ENCODE data around the gene RCOR1. TPM values are rescaled to one million over a fixed set of nuclear protein-coding genes. Genes with fewer than 3 reads are reported as not detected.

RCOR1 gene
- total RNA-seq, 1 donor from 2014 or later = 4.7 TPM

DNA sequence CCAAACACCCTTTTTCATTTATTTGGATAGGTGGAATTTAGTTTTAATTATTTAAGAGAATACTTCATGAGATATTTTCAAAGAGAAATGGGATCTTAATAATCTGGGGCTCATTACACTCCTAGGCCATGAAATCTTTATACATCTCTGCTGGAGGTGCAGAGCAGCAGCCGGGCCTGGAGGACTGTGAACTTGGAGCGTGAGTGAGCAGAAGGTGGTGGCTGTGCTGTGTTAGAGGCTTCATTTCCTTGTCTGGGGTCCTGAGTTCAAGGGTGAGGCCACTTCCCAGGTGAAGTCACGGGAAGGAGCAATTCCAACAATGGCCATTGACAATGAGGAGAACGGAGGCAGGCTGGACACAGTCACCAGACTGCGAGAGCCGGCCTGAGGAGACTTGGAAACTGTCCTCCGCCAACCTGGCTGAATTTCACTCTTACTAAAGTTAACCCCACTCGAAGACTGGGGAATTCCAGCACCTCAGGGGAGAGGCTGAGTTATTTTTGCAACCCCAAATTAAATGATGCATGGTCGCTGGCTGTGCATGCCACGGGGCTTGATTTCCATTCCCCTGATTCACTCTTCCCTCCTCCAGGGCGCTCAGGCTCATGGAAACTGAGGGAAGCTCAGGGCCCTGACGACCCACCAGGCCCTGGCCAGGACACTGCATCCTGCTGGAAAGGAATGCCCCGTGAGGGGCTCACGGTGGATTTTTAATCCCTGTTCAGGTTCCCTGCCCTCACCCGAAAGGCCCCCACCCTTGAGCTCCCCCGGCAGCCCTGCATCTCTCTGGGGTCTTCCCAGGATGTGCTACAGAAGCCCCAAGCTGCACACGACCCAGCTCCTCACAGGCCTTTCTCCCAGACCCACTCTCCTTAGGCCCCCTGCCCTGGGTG lies 162.2 kb downstream of the RCOR1 start:
- Histone ChIP-seq H3K27me3 (no peaks in the 10 kb centered on the region), H3K36me3 (no peaks in the 10 kb centered on the region), H3K9me3 (no peaks in the 10 kb centered on the region), H3K27ac (no peak overlapping the region), H3K4me1 (no peaks in the 10 kb centered on the region), H3K4me3 (no peak overlapping the region)
- intact Hi-C loops (cut with DNase I) = no loop called here
- DNase-seq (ENCODE audit: low spot score in 2 of 2) = no peak
- TF ChIP-seq, protein P1, sequence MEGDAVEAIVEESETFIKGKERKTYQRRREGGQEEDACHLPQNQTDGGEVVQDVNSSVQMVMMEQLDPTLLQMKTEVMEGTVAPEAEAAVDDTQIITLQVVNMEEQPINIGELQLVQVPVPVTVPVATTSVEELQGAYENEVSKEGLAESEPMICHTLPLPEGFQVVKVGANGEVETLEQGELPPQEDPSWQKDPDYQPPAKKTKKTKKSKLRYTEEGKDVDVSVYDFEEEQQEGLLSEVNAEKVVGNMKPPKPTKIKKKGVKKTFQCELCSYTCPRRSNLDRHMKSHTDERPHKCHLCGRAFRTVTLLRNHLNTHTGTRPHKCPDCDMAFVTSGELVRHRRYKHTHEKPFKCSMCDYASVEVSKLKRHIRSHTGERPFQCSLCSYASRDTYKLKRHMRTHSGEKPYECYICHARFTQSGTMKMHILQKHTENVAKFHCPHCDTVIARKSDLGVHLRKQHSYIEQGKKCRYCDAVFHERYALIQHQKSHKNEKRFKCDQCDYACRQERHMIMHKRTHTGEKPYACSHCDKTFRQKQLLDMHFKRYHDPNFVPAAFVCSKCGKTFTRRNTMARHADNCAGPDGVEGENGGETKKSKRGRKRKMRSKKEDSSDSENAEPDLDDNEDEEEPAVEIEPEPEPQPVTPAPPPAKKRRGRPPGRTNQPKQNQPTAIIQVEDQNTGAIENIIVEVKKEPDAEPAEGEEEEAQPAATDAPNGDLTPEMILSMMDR (IDR thresholded peaks at IDR 0.05) = no peak

DNA sequence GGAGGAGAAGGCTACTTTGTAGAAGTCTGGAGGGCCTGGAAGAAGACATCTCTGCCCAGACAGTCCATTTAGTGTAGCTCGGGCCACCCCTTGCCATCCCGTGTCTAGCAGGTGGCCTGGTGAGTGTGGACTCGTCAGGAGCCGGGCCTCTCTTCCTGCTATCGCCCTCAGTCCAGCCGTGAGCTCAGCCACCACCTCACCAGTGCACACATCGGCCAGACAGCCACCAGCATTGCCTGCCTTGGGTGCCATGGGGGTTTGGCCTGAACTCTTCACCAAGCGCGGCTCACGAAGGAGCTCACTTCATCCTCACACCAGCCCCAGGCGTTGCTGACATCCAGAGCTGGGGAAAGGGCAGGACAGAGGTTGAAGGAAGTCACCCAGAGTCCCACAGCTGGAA lies 165.2 kb downstream of the RCOR1 start:
- Histone ChIP-seq H3K27ac (no peak overlapping the region), H3K36me3 (no peaks in the 10 kb centered on the region), H3K4me3 (no peak overlapping the region), H3K9me3 (no peaks in the 10 kb centered on the region), H3K27me3 (no peaks in the 10 kb centered on the region), H3K4me1 (no peaks in the 10 kb centered on the region)
- TF ChIP-seq, protein P1 (IDR thresholded peaks at IDR 0.05) = no peak
- intact Hi-C loops (cut with DNase I) = no loop called here
- no peak for DNase-seq (ENCODE audit: low spot score in 2 of 2)

DNA sequence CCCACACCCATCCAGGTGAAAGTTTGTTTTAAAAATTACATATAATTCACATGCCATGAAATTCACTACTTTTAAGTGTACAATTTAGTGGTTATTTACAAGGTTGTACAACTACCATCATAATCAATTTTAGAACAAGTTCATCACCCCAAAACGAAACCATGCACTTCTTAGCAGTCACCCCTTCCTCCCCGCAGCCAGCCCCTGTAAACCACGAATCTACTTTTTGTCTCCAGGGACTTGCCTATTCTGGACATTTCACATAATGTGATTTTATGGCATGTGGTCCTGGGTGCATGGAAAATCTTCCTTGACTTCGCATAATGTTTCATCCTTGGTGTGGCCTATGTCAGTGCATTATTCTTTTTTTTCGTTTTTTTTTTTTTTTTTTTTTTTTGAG lies 165.6 kb downstream of the RCOR1 start:
- intact Hi-C loops (cut with DNase I) = no loop called here
- Histone ChIP-seq H3K36me3 (no peaks in the 10 kb centered on the region), H3K4me3 (no peak overlapping the region), H3K4me1 (no peaks in the 10 kb centered on the region), H3K9me3 (no peaks in the 10 kb centered on the region), H3K27me3 (no peaks in the 10 kb centered on the region), H3K27ac (no peak overlapping the region)
- DNase-seq (ENCODE audit: low spot score in 2 of 2) = no peak
- TF ChIP-seq, protein P1 (IDR thresholded peaks at IDR 0.05) = no peak

DNA sequence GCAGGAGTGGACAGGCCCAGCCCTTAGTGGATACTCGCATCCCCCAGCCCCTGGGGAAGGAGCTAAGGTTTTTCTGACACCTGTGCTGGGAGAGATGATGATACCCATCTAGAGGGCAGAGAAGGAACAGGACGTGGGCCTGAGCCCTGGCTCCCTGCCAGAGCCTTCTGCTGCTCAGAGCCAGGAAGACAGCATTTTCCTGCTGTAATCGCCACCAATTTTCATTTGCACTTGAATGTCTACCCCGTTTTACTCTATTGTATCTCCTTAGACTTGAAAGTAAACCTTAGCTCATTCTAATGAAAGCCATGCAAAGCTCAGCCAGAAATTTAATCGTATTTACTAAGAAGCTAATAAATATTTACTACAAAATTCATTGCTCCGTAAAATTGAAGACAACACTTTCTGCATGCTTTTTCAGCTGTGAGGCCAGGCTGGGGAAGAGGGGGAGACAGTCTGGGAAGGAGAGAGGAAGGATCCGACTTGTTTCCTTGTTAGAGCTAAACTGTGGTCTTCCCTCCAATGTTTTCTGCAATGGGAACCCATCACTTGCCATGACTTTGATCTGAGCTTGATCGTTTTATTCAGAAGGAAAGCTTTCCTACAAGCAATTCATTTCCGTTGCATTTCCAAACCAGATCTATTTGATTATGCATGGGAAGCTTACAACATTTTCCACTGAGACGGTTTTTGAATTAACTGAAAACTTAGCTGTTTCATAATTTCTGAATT lies 167.2 kb downstream of the RCOR1 start:
- Histone ChIP-seq H3K4me3 (no peak overlapping the region), H3K36me3 (no peaks in the 10 kb centered on the region), H3K27ac (no peak overlapping the region), H3K9me3 (no peaks in the 10 kb centered on the region), H3K27me3 (no peaks in the 10 kb centered on the region), H3K4me1 (no peaks in the 10 kb centered on the region)
- no peak for DNase-seq (ENCODE audit: low spot score in 2 of 2)
- TF ChIP-seq, protein P1 (IDR thresholded peaks at IDR 0.05) = no peak
- intact Hi-C loops (cut with DNase I) = no loop called here

DNA sequence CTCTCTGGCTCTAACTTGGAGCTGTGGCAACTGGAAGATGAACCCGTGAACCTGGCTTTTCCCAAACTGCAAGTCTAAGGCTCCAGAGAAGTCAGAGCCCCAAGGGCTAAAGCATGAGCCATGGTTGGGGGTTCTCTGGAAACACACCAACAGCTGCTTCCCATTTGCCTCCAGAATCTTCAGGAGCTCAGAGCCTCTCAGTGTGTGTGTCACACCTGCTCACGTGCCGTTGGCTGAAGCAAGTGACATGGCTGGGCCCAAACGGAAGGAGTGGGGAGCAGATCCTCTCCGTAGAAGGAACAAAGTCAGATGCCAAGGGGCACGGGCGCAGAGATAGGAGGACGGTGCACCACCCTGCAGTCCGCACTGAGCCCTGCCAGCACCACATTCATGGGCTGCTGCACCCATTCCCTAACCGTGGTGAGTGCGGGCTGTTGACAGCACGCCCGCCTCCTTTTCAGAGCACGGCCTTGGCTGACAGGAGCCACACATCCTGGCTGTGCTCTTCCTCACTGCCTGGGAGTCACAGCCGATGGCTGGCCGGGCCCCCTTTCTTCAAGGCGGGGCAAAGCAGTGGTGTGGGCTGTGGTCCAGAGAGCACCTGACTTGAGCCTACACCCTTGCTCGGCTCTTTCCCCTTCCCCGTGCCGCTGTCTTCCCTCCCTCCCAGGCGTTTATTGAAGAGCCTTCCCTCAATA lies 168.2 kb downstream of the RCOR1 start:
- no peaks in the 10 kb centered on the region for H3K4me1 ChIP-seq
- no peak for DNase-seq (ENCODE audit: low spot score in 2 of 2)
- H3K27me3 ChIP-seq = no peaks in the 10 kb centered on the region
- no peaks in the 10 kb centered on the region for H3K36me3 ChIP-seq
- H3K9me3 ChIP-seq = no peaks in the 10 kb centered on the region
- H3K27ac ChIP-seq = no peak overlapping the region
- intact Hi-C loops (cut with DNase I) = no loop called here
- no peak overlapping the region for H3K4me3 ChIP-seq
- TF ChIP-seq, protein P1 (IDR thresholded peaks at IDR 0.05) = no peak

Measured in ascending aorta (tissue), 2 donors.